OCI-LY3 (cell line): ENCODE results near the gene GOSR1.

Source experiments
- H2AFZ ChIP-seq: fragments of 200-600, 300-600 bp; shearing (Covaris generic); 2 replicates; pipeline ENCODE4 v1.6.0; 2014; ENCODE audit warnings: antibody characterized with exemption, low read depth, low read length
- H3K27ac ChIP-seq: fragments of 200-600, 300-600 bp; sonication (generic); 2 replicates; pipeline ENCODE4 v1.5.1; 2014; ENCODE audit warnings: mild to moderate bottlenecking, low read length, moderate library complexity, mixed read lengths
- H3K27me3 ChIP-seq: fragments of 200-600, 300-600 bp; sonication (generic); 2 replicates; pipeline ENCODE4 v1.6.1; 2014; ENCODE audit warnings: low read depth, low read length, mixed read lengths
- H3K36me3 ChIP-seq: fragments of 200-600, 300-600 bp; sonication (generic); replicated peaks from 2 replicates; pipeline ENCODE3; 2014; ENCODE audit warnings: low read depth, low read length, mixed read lengths
- H3K4me1 ChIP-seq: fragments of 300-600, 200-600 bp; sonication (generic); 2 replicates; pipeline ENCODE4 v1.6.1; 2014; ENCODE audit warnings: low read length, mixed read lengths
- H3K4me2 ChIP-seq: fragments of 200-600, 300-600 bp; sonication (generic); 2 replicates; pipeline ENCODE4 v1.6.1; 2014; ENCODE audit warnings: low read length, mixed read lengths
- H3K4me3 ChIP-seq: fragments of 300-600, 200-600 bp; sonication (generic); 2 replicates; pipeline ENCODE4 v1.5.1; 2014; ENCODE audit warnings: antibody characterized with exemption, mild to moderate bottlenecking, low read length, moderate library complexity
- H3K79me2 ChIP-seq: fragments of 300-600, 200-600 bp; shearing (Covaris generic); 2 replicates; pipeline ENCODE4 v1.6.1; 2014; ENCODE audit warnings: mild to moderate bottlenecking, low read length, mixed read lengths
- H3K9ac ChIP-seq: fragments of 300-600, 200-600 bp; shearing (Covaris generic); 2 replicates; pipeline ENCODE4 v1.6.0; 2014; ENCODE audit warnings: mild to moderate bottlenecking, low read length, moderate library complexity
- H3K9me3 ChIP-seq: fragments of 200-600, 300-600 bp; shearing (Covaris generic); 2 replicates; pipeline ENCODE4 v1.6.1; 2014; ENCODE audit warnings: low read length, mixed read lengths; ENCODE audit not compliant: insufficient read depth
- H4K20me1 ChIP-seq: fragments of 200-600, 300-600 bp; sonication (generic); 2 replicates; pipeline ENCODE4 v1.6.1; 2016; ENCODE audit warnings: low read length, mixed read lengths; ENCODE audit not compliant: insufficient read depth
- EZH2phosphoT487 ChIP-seq: fragments of 200-600 bp; shearing (Covaris generic); IDR thresholded peaks from 2 replicates; pipeline ENCODE4 v1.6.1; 2018; ENCODE audit warnings: antibody characterized with exemption, mixed run types, low read depth
- TF ChIP-seq, protein P1 (sequence below): fragments of 200-600, 300-600 bp; sonication (generic); IDR thresholded peaks from 2 replicates; pipeline ENCODE4 v1.5.1; 2014; ENCODE audit warnings: antibody characterized with exemption, low read length, low read depth

Gene GOSR1

GRCh38 chr17:30576326-30576861, 99.2 kb downstream of the GOSR1 start:
- TF ChIP-seq, protein P1, sequence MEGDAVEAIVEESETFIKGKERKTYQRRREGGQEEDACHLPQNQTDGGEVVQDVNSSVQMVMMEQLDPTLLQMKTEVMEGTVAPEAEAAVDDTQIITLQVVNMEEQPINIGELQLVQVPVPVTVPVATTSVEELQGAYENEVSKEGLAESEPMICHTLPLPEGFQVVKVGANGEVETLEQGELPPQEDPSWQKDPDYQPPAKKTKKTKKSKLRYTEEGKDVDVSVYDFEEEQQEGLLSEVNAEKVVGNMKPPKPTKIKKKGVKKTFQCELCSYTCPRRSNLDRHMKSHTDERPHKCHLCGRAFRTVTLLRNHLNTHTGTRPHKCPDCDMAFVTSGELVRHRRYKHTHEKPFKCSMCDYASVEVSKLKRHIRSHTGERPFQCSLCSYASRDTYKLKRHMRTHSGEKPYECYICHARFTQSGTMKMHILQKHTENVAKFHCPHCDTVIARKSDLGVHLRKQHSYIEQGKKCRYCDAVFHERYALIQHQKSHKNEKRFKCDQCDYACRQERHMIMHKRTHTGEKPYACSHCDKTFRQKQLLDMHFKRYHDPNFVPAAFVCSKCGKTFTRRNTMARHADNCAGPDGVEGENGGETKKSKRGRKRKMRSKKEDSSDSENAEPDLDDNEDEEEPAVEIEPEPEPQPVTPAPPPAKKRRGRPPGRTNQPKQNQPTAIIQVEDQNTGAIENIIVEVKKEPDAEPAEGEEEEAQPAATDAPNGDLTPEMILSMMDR: no peak
- no peak for TF ChIP-seq EZH2phosphoT487
- H3K27ac ChIP-seq: no peak overlapping the region
- no peak overlapping the region for H3K4me3 ChIP-seq
- H3K27me3 ChIP-seq: no peaks in the 10 kb centered on the region
- no peak overlapping the region for H3K9ac ChIP-seq
- H2AFZ ChIP-seq: no peak overlapping the region
- H3K79me2 ChIP-seq: no peaks in the 10 kb centered on the region
- no peaks in the 10 kb centered on the region for H3K9me3 ChIP-seq
- H3K4me2 ChIP-seq: no peak overlapping the region
- H3K4me1 ChIP-seq: no peaks in the 10 kb centered on the region
- H3K36me3 ChIP-seq: no peaks in the 10 kb centered on the region
- H4K20me1 ChIP-seq: no peaks in the 10 kb centered on the region
